GM12865 (cell line): Measurements from ENCODE around the gene MRPS27.

Experiments
- DNase-seq: peaks from one replicate; pipeline ENCODE4 v3.0.0; 2010; ENCODE audit warnings: low read depth
- H3K4me3 ChIP-seq: 2 replicates; pipeline ENCODE4 v1.5.1; 2011; ENCODE audit warnings: mild to moderate bottlenecking, low read depth, low read length, control low read depth
- TF ChIP-seq, protein P1 (sequence below): IDR thresholded peaks from 2 replicates; pipeline ENCODE4 v1.5.1; 2011; ENCODE audit warnings: low read length, control low read depth, low read depth, inconsistent platforms; ENCODE audit not compliant: insufficient read depth; ENCODE audit errors: missing control alignments

Gene MRPS27

DNA sequence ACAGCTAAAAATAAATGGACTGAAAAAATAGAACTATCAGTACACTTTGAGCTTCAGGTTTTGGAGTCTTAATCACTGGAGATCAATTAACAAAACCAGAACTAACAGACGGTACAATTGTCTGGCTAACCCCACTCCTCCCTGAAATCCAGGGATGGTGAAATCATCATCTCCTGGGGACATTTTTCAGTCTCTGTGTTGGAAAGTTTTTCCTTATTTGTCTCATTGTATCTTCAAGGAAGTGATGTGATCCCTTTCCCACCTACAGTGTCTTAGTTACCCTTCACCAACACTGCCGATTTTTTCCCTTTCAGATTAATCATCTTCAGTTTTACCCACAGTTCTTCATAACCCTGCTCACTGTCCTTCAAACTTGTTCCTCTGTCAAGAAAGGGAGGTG lies 130.9 kb downstream of the MRPS27 start:
- DNase-seq, result no peak
- TF ChIP-seq, protein P1, sequence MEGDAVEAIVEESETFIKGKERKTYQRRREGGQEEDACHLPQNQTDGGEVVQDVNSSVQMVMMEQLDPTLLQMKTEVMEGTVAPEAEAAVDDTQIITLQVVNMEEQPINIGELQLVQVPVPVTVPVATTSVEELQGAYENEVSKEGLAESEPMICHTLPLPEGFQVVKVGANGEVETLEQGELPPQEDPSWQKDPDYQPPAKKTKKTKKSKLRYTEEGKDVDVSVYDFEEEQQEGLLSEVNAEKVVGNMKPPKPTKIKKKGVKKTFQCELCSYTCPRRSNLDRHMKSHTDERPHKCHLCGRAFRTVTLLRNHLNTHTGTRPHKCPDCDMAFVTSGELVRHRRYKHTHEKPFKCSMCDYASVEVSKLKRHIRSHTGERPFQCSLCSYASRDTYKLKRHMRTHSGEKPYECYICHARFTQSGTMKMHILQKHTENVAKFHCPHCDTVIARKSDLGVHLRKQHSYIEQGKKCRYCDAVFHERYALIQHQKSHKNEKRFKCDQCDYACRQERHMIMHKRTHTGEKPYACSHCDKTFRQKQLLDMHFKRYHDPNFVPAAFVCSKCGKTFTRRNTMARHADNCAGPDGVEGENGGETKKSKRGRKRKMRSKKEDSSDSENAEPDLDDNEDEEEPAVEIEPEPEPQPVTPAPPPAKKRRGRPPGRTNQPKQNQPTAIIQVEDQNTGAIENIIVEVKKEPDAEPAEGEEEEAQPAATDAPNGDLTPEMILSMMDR, result no peak
- no peak overlapping the region for H3K4me3 ChIP-seq

DNA sequence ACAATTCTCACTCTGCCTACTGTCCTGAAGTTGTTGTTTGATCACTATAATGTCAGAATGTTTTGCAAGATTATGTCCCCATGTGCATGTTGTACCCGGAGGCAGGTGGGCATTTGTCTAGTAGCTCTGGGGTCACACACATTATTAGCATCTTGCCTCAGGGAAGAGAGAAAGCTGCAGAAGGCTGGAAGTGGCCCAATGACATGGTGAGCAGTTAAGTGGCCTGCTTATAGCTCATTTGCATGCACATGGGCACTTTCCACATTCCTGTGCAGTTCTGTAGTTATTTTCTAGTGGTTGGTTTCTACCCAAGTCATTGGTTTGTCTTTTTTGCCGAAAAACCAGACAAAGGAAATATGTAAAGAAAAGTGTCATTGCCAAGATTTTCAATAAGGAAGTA lies 131.9 kb downstream of the MRPS27 start:
- TF ChIP-seq, protein P1, result no peak
- H3K4me3 ChIP-seq, result no peak overlapping the region
- no peak for DNase-seq

GRCh38 chr5:72187388-72188075 lies 132.5 kb downstream of the MRPS27 start:
- TF ChIP-seq, protein P1, result no peak
- H3K4me3 ChIP-seq, result no peak overlapping the region
- DNase-seq, result no peak

DNA sequence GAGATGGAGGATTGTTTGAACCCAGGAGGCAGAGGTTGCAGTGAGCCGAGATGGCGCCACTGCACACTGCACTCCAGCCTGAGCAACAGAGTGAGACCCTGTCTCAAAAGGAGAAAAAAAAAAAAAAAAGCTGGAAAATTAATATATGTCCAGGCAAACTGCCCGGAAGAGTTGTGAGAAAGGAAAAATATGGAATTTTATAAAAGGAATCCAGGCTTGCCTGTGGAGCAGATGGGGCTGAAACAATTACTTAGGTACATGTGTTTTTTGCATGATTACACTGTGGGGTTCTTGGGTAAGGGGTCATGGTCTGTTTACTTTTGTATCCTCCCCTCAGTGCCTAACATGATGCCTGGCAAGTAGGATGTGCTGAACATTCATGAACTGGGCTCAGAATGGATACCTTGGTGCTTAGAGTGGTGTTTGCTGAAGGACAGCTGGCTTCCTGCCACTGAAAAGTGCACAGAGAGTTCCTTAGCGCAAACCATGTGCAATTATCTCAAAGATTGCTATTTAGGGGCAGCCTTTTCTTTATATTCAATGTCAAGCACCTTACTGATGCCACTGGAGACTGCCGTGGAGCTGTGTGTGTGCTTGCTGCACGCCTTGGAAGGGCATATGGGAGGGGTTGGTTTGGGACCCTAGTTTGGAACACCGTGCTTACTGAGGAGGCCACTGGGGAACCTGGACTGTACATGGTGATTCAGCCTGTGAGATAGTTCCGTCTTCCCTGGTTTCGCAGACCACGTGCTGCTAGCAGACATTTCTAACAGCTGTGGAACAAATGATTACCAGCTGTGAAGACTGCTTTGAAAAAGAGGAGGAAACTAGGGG lies 134.3 kb downstream of the MRPS27 start:
- TF ChIP-seq, protein P1, result no peak
- no peak for DNase-seq
- no peak overlapping the region for H3K4me3 ChIP-seq

GRCh38 chr5:72184408-72184807 lies 135.6 kb downstream of the MRPS27 start:
- no peak overlapping the region for H3K4me3 ChIP-seq
- TF ChIP-seq, protein P1, result no peak
- DNase-seq, result no peak

- DNase-seq, result no peak
- H3K4me3 ChIP-seq, result no peak overlapping the region
- TF ChIP-seq, protein P1, result no peak
These were observed 136.9 kb downstream of the MRPS27 start for GRCh38 chr5:72183101-72183520.
